GM12878 (cell line): Measurements from ENCODE around the gene FKBP7. TPM values are rescaled to one million over a fixed set of nuclear protein-coding genes. Genes with fewer than 3 reads are reported as not detected.

ENCODE experiments used
- ATAC-seq: fragments of 200-7000 bp; cut with Tn5 transposase; 3 replicates; pipeline ENCODE4 v1.9.1; 2020; ENCODE audit warnings: mild to moderate bottlenecking, moderate library complexity
- BruUV-seq: library from RNA; stranded (reverse); fragments of 400-500 nt; replicated peaks from 2 replicates; lab custom pipeline; 2021; lab: Mats Ljungman, UMichigan
- CTCF ChIA-PET: fragments of 300-600 bp; sonication (Branson Sonifier 250); formaldehyde crosslinking; extraction: SDS; loops from one replicate; lab custom pipeline; 2021; ENCODE audit warnings: inconsistent platforms; lab: Yijun Ruan, JAX
- POLR2A ChIA-PET: fragments of 350-600 bp; formaldehyde crosslinking; extraction: SDS; loops from one replicate; lab custom pipeline; 2021; ENCODE audit warnings: inconsistent platforms; lab: Charles Lee
- RAD21 ChIA-PET: fragments of 300-600 bp; sonication (Branson Sonifier 250); formaldehyde crosslinking; loops from one replicate; lab custom pipeline; 2023; ENCODE audit warnings: antibody characterized with exemption; ENCODE audit not compliant: unreplicated experiment; lab: Charles Lee
- SMC1A ChIA-PET: fragments of 300-600 bp; sonication (Branson Sonifier 250); formaldehyde crosslinking; loops from one replicate; lab custom pipeline; 2023; ENCODE audit not compliant: unreplicated experiment, uncharacterized antibody; lab: Charles Lee
- DNase-seq: peaks from one replicate; pipeline ENCODE4 v3.0.0-alpha.2; 2011; ENCODE audit warnings: low read depth, low spot score
- FAIRE-seq: peaks from 3 replicates; lab custom pipeline; 2011; peaks lifted over from hg19 to GRCh38; lab: Jason Lieb, UNC
- H2AFZ ChIP-seq: 2 replicates; pipeline ENCODE4 v1.6.0; 2011; ENCODE audit warnings: low read depth, low read length, control low read depth; ENCODE audit not compliant: control insufficient read depth
- H3K27ac ChIP-seq: 2 replicates; pipeline ENCODE4 v1.5.1; 2011; ENCODE audit warnings: control low read depth; ENCODE audit not compliant: control insufficient read depth, insufficient read depth
- H3K27me3 ChIP-seq, 2 experiments: replicated peaks in 1 of 2; 2 replicates each; pipeline versions ENCODE4 v1.6.0 to v1.6.1; 2011; ENCODE audit warnings: low read length in 1 of 2; ENCODE audit not compliant: control insufficient read depth in 2 of 2, insufficient read depth in 2 of 2
- H3K36me3 ChIP-seq, 2 experiments: 2 replicates each; pipeline ENCODE4 v1.5.1; 2011; ENCODE audit warnings: low read length in 1 of 2; ENCODE audit not compliant: control insufficient read depth in 2 of 2, insufficient read depth in 2 of 2
- H3K4me1 ChIP-seq: 2 replicates; pipeline ENCODE4 v1.6.1; 2011; ENCODE audit warnings: mild to moderate bottlenecking, low read length, moderate library complexity, mixed read lengths; ENCODE audit not compliant: control insufficient read depth, insufficient read depth
- H3K4me2 ChIP-seq: 2 replicates; pipeline ENCODE4 v1.6.0; 2011; ENCODE audit warnings: control low read depth; ENCODE audit not compliant: control insufficient read depth, insufficient read depth
- H3K4me3 ChIP-seq: fragments of 200-600 bp; sonication (generic); 2 replicates; pipeline ENCODE4 v1.5.1; 2016
- H3K79me2 ChIP-seq: 2 replicates; pipeline ENCODE4 v1.6.0; 2011; ENCODE audit warnings: low read length; ENCODE audit not compliant: control insufficient read depth, insufficient read depth
- H3K9ac ChIP-seq: 2 replicates; pipeline ENCODE4 v1.8.0; 2011; ENCODE audit warnings: low read length, control low read depth, mixed read lengths; ENCODE audit not compliant: control insufficient read depth, insufficient read depth
- H3K9me3 ChIP-seq: replicated peaks from 3 replicates; pipeline ENCODE4 v1.5.1; 2011; ENCODE audit warnings: mild to moderate bottlenecking, low read length; ENCODE audit not compliant: control insufficient read depth, insufficient read depth
- H4K20me1 ChIP-seq: 2 replicates; pipeline ENCODE4 v1.6.0; 2011; ENCODE audit not compliant: control insufficient read depth, insufficient read depth
- ATF7 ChIP-seq: fragments of 450-650 bp; IDR thresholded peaks from 2 replicates; pipeline ENCODE4 v1.6.1; 2016; ENCODE audit warnings: low read depth, mild to moderate bottlenecking
- CHD1 ChIP-seq: IDR thresholded peaks from 2 replicates; pipeline ENCODE4 v1.6.1; 2012; ENCODE audit warnings: low read depth, low read length, improper control_type of control experiment
- CHD4 ChIP-seq: fragments of 200-600 bp; sonication (generic); IDR thresholded peaks from 2 replicates; pipeline ENCODE4 v1.6.1; 2016; ENCODE audit warnings: mild to moderate bottlenecking
- FOS ChIP-seq: IDR thresholded peaks from 3 replicates; pipeline ENCODE4 v1.6.1; 2011; ENCODE audit warnings: borderline replicate concordance; ENCODE audit not compliant: insufficient read length; ENCODE audit errors: extremely low read depth
- HDAC2 ChIP-seq: fragments of 200-600 bp; sonication (generic); IDR thresholded peaks from 2 replicates; pipeline ENCODE4 v1.6.1; 2017
- MTA3 ChIP-seq: IDR thresholded peaks from 2 replicates; pipeline ENCODE4 v1.6.1; 2012; ENCODE audit warnings: low read length, inconsistent platforms, borderline replicate concordance
- NFXL1 ChIP-seq: fragments of 450-650 bp; IDR thresholded peaks from 2 replicates; pipeline ENCODE4 v1.6.1; 2017; ENCODE audit warnings: antibody characterized with exemption, mild to moderate bottlenecking, borderline replicate concordance
- NFYB ChIP-seq: IDR thresholded peaks from 2 replicates; pipeline ENCODE4 v1.6.1; 2011; ENCODE audit warnings: low read depth, mild to moderate bottlenecking, low read length, improper control_type of control experiment, moderate library complexity; ENCODE audit not compliant: insufficient read depth
- NR2F1 ChIP-seq: fragments of 450-650 bp; conservative IDR thresholded peaks from 2 replicates; pipeline ENCODE4 v1.6.1; 2017; ENCODE audit warnings: mild to moderate bottlenecking
- PAX5 ChIP-seq: IDR thresholded peaks from 2 replicates; pipeline ENCODE4 v1.6.1; 2011; ENCODE audit warnings: low read depth, low read length, borderline replicate concordance
- POLR2AphosphoS5 ChIP-seq: IDR thresholded peaks from 2 replicates; pipeline ENCODE4 v1.6.1; 2011; ENCODE audit warnings: mild to moderate bottlenecking, low read length, inconsistent platforms
- RFX5 ChIP-seq: IDR thresholded peaks from 2 replicates; pipeline ENCODE4 v1.6.1; 2011; ENCODE audit warnings: low read depth, low read length, improper control_type of control experiment
- SIX5 ChIP-seq: IDR thresholded peaks from 2 replicates; pipeline ENCODE4 v1.6.1; 2011; ENCODE audit warnings: mild to moderate bottlenecking, low read depth, low read length, moderate library complexity; ENCODE audit not compliant: severe bottlenecking
- YBX1 ChIP-seq: fragments of 450-650 bp; IDR thresholded peaks from 2 replicates; pipeline ENCODE4 v1.6.1; 2016; ENCODE audit warnings: antibody characterized with exemption
- WGBS: methylation state at CpG from one replicate; pipeline ENCODE4 v1.1.6; 2016; ENCODE audit warnings: low lambda C conversion rate; ENCODE audit not compliant: insufficient replicate concordance, insufficient coverage; ENCODE audit errors: missing lambda C conversion rate; 5-methylcytosine and 5-hydroxymethylcytosine counted together
- in situ Hi-C: fragments of 300-500 bp; cut with MboI; formaldehyde crosslinking; loops from 9 replicates; pipeline ENCODE4 v1.14.3; 2018; ENCODE audit warnings: mixed read lengths
- intact Hi-C: fragments of 100-400 bp; cut with micrococcal nuclease; formaldehyde crosslinking; loops from one replicate; pipeline ENCODE4 v1.14.2; 2022; ENCODE audit not compliant: unreplicated experiment
- polyA plus RNA-seq, 11 experiments: library from polyadenylated mRNA; depleted of rRNA in 4 of 11; unstranded in 6 of 11; stranded (reverse) in 5 of 11; fragments of >200 nt; fragmentation: Nextera tagmentation in 4 of 11; fragmentation: Illumina TruSeq in 1 of 11; extraction: Ambion mirVana in 4 of 11; extraction: Trizol in 1 of 11; gene quantifications; 1 replicate in 1 of 11; 2 replicates in 10 of 11; pipeline versions ENCODE4 v1.2.1 to v1.2.3, GENCODE V29; 2011 to 2016; ENCODE audit warnings: inconsistent platforms in 2 of 11, missing spikeins in 2 of 11, low read depth in 1 of 11
- total RNA-seq, 4 experiments: library from RNA; depleted of rRNA in 3 of 4; stranded (reverse); fragments of >200 nt in 3 of 4; fragmentation: Illumina TruSeq in 1 of 4; extraction: Trizol in 1 of 4; gene quantifications; 2 replicates each; pipeline versions ENCODE4 v1.2.1 to v1.2.3, GENCODE V29; 2013 to 2021
- TF ChIP-seq, protein P1 (sequence below): IDR thresholded peaks from 2 replicates; pipeline ENCODE4 v1.6.1; 2011; ENCODE audit warnings: borderline replicate concordance, low read depth, mild to moderate bottlenecking, moderate library complexity, mixed read lengths, low read length; ENCODE audit not compliant: insufficient read depth; ENCODE audit errors: extremely low read length
- TF ChIP-seq, protein P2 (sequence below): IDR thresholded peaks from 2 replicates; pipeline ENCODE4 v1.6.1; 2011; ENCODE audit warnings: low read depth, low read length, improper control_type of control experiment, borderline replicate concordance
- TF ChIP-seq, protein P3 (sequence below): fragments of 450-650 bp; formaldehyde crosslinking; IDR thresholded peaks from 2 replicates; pipeline ENCODE4 v1.4.0; 2022; ENCODE audit warnings: mild to moderate bottlenecking, moderate library complexity
- TF ChIP-seq, protein P4 (sequence below), 3 experiments: IDR thresholded peaks in 2 of 3; conservative IDR thresholded peaks in 1 of 3; 2 replicates each; pipeline ENCODE4 v1.5.1; 2011; ENCODE audit warnings: low read depth in 3 of 3, low read length in 3 of 3, mild to moderate bottlenecking in 3 of 3, control low read depth in 2 of 3, moderate library complexity in 2 of 3, inconsistent platforms in 1 of 3, mixed read lengths in 1 of 3; ENCODE audit not compliant: control insufficient read depth in 2 of 3, insufficient read depth in 1 of 3; ENCODE audit errors: extremely low read depth in 1 of 3

Gene FKBP7
- total and polyA plus RNA-seq, 10 of the 15 experiments (the other 5 are each of a cell fraction or from before 2014, with no cell fraction given) = 5.6 to 16.7 (median 12.5) TPM

DNA sequence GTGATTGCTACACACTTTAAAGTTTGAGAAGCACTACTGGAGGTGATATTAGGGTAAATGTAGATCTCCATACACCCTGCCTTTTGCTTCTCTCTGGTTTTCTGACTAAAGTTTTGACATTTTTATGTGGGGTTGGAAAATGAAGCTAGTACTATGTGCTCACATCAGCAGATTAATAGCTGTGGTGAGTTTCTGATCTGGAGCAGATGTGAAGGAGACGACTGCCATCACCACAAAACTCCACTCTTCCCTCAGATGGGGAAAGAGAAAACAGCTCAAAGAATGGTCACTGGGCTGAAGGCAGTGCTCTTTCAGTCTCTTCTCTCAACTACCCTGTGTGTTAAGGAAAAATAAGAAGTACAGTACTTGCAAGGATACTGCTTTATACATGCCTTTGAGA is 39.1 kb upstream of the FKBP7 start:
- no peak overlapping the region for H3K27ac ChIP-seq
- POLR2A ChIA-PET = interaction anchor here (0.9 to 1.1 kb wide), 2 partner anchors 10 to 35 kb away, joined by 3 to 4 read pairs; no protein-coding TSS in a partner anchor
- FAIRE-seq = no peak
- in situ Hi-C loops (no loop called here), intact Hi-C loops (no loop called here)
- no peak overlapping the region for H2AFZ ChIP-seq
- H3K4me2 ChIP-seq = no peak overlapping the region
- no TSS peak for BruUV-seq
- H3K27me3 ChIP-seq = no peaks in the 10 kb centered on the region
- no peaks in the 10 kb centered on the region for H4K20me1 ChIP-seq
- no peaks in the 10 kb centered on the region for H3K79me2 ChIP-seq
- CTCF ChIA-PET = interaction anchor here (1.4 kb wide), 1 partner anchor 211 kb away, joined by 3 read pairs; no protein-coding TSS in a partner anchor
- H3K4me1 ChIP-seq = no peaks in the 10 kb centered on the region
- no peak overlapping the region for H3K4me3 ChIP-seq
- H3K9me3 ChIP-seq = no peaks in the 10 kb centered on the region; the same call in 2 of the 3 replicates
- RAD21 ChIA-PET = interaction anchor here (1.4 kb wide), 1 partner anchor 12 kb away, joined by 3 read pairs; no protein-coding TSS in a partner anchor
- SMC1A ChIA-PET = interaction anchor here (0.6 to 2.3 kb wide), 5 partner anchors 11 to 134 kb away, joined by 3 to 16 read pairs (median 4); no protein-coding TSS in a partner anchor
- H3K9ac ChIP-seq = no peak overlapping the region
- ATAC-seq = no peak
- no peak for DNase-seq
- 48% methylated on average over 1 of the region's 1 CpG for WGBS
- H3K36me3 ChIP-seq = no peaks in the 10 kb centered on the region; a peak in 1 of 4 replicates
- TF ChIP-seq YBX1 (no peak), RFX5 (no peak), MTA3 (no peak), SIX5 (no peak), CHD4 (no peak), PAX5 (no peak), NR2F1 (no peak), NFYB (no peak), CHD1 (no peak), POLR2AphosphoS5 (no peak), NFXL1 (no peak), HDAC2 (no peak), FOS (no peak), ATF7 (no peak)
- TF ChIP-seq, protein P1, sequence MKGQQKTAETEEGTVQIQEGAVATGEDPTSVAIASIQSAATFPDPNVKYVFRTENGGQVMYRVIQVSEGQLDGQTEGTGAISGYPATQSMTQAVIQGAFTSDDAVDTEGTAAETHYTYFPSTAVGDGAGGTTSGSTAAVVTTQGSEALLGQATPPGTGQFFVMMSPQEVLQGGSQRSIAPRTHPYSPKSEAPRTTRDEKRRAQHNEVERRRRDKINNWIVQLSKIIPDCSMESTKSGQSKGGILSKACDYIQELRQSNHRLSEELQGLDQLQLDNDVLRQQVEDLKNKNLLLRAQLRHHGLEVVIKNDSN = no peak
- TF ChIP-seq, protein P2, sequence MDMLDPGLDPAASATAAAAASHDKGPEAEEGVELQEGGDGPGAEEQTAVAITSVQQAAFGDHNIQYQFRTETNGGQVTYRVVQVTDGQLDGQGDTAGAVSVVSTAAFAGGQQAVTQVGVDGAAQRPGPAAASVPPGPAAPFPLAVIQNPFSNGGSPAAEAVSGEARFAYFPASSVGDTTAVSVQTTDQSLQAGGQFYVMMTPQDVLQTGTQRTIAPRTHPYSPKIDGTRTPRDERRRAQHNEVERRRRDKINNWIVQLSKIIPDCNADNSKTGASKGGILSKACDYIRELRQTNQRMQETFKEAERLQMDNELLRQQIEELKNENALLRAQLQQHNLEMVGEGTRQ = no peak
- TF ChIP-seq, protein P3, sequence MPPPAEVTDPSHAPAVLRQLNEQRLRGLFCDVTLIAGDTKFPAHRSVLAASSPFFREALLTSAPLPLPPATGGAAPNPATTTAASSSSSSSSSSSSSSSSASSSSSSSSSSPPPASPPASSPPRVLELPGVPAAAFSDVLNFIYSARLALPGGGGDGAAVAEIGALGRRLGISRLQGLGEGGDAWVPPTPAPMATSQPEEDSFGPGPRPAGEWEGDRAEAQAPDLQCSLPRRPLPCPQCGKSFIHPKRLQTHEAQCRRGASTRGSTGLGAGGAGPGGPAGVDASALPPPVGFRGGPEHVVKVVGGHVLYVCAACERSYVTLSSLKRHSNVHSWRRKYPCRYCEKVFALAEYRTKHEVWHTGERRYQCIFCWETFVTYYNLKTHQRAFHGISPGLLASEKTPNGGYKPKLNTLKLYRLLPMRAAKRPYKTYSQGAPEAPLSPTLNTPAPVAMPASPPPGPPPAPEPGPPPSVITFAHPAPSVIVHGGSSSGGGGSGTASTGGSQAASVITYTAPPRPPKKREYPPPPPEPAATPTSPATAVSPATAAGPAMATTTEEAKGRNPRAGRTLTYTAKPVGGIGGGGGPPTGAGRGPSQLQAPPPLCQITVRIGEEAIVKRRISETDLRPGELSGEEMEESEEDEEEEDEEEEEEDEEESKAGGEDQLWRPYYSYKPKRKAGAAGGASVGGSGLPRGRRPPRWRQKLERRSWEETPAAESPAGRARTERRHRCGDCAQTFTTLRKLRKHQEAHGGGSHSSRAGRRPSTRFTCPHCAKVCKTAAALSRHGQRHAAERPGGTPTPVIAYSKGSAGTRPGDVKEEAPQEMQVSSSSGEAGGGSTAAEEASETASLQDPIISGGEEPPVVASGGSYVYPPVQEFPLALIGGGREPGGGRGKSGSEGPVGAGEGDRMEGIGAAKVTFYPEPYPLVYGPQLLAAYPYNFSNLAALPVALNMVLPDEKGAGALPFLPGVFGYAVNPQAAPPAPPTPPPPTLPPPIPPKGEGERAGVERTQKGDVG (CRISPR knock-in tag) = no peak
- TF ChIP-seq, protein P4, sequence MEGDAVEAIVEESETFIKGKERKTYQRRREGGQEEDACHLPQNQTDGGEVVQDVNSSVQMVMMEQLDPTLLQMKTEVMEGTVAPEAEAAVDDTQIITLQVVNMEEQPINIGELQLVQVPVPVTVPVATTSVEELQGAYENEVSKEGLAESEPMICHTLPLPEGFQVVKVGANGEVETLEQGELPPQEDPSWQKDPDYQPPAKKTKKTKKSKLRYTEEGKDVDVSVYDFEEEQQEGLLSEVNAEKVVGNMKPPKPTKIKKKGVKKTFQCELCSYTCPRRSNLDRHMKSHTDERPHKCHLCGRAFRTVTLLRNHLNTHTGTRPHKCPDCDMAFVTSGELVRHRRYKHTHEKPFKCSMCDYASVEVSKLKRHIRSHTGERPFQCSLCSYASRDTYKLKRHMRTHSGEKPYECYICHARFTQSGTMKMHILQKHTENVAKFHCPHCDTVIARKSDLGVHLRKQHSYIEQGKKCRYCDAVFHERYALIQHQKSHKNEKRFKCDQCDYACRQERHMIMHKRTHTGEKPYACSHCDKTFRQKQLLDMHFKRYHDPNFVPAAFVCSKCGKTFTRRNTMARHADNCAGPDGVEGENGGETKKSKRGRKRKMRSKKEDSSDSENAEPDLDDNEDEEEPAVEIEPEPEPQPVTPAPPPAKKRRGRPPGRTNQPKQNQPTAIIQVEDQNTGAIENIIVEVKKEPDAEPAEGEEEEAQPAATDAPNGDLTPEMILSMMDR (IDR thresholded peaks at IDR 0.05 in 2 of 3, conservative IDR thresholded peaks at IDR 0.05 in 1 of 3; ENCODE audit: control insufficient read depth in 2 of 3, extremely low read depth in 1 of 3, insufficient read depth in 1 of 3, low read depth in 3 of 3, low read length in 3 of 3) = no peak
